Tibial nerve (tissue), 4 donors: ENCODE results near the gene FIG4. TPM values are rescaled to one million over a fixed set of nuclear protein-coding genes. Genes with fewer than 3 reads are reported as not detected.
"Not testable (repeated sequence)": the region's sequence is repeated elsewhere in the genome, so short reads cannot be mapped to it uniquely, and the experiment has no call there.

ENCODE experiments used
- DNase-seq, 2 donors: peaks; one replicate each; pipeline ENCODE4 v3.0.0-alpha.2; 2019; ENCODE audit warnings: low spot score in 2 of 2
- H3K27ac ChIP-seq, 4 donors: fragments of 200-600 bp; sonication (generic) in 3 of 4; one replicate each; pipeline ENCODE4 v1.5.1; 2017 to 2019; ENCODE audit warnings: mild to moderate bottlenecking in 1 of 4
- H3K27me3 ChIP-seq, 2 donors: fragments of 200-600 bp; sonication (generic) in 1 of 2; one replicate each; pipeline versions ENCODE4 v1.5.1 to v1.6.0; 2017 to 2019
- H3K36me3 ChIP-seq, 3 donors: fragments of 200-600 bp; sonication (generic); one replicate each; pipeline ENCODE4 v1.5.1; 2018 to 2019
- H3K4me1 ChIP-seq, 4 donors: fragments of 200-600 bp; sonication (generic) in 3 of 4; one replicate each; pipeline ENCODE4 v1.5.1; 2017 to 2019
- H3K4me3 ChIP-seq, 4 donors: fragments of 200-600 bp; sonication (generic) in 3 of 4; one replicate each; pipeline ENCODE4 v1.5.1; 2017 to 2019; ENCODE audit warnings: mild to moderate bottlenecking in 1 of 4, moderate library complexity in 1 of 4
- H3K9me3 ChIP-seq, 4 donors: fragments of 200-600 bp; sonication (generic) in 3 of 4; one replicate each; pipeline ENCODE4 v1.5.1; 2017 to 2019
- CTCF ChIP-seq, 5 experiments: fragments of 200-600 bp in 3 of 5; fragments of 450-650 bp in 2 of 5; sonication (generic) in 3 of 5; IDR thresholded peaks; one replicate each; pipeline ENCODE4 v1.5.1; 2016 to 2019; ENCODE audit warnings: antibody characterized with exemption in 5 of 5, mild to moderate bottlenecking in 3 of 5, moderate library complexity in 2 of 5
- EP300 ChIP-seq, 2 donors: sonication (generic); formaldehyde crosslinking; IDR thresholded peaks; one replicate each; pipeline ENCODE4 v1.6.1; 2017; ENCODE audit warnings: antibody characterized with exemption in 2 of 2, mild to moderate bottlenecking in 1 of 2
- POLR2A ChIP-seq, 2 donors: fragments of 450-650 bp; IDR thresholded peaks; one replicate each; pipeline ENCODE4 v1.6.1; 2017; ENCODE audit warnings: antibody characterized with exemption in 2 of 2, mild to moderate bottlenecking in 2 of 2, moderate library complexity in 2 of 2
- WGBS, 2 donors: methylation state at CpG; one replicate each; pipeline ENCODE4 v1.1.5; 2018; 5-methylcytosine and 5-hydroxymethylcytosine counted together
- total RNA-seq, 4 donors: library from RNA; depleted of rRNA; stranded (reverse); fragments of >200 nt; gene quantifications; one replicate each; pipeline ENCODE4 v1.1.0, GENCODE V29; 2016

FIG4 gene
- total RNA-seq, 4 donors from 2014 or later = 11.4 to 42.9 (median 21.6) TPM

GRCh38 chr6:109672839-109673238 lies 18.3 kb upstream of the FIG4 start:
- TF ChIP-seq POLR2A (IDR thresholded peaks at IDR 0.05) (no peak), EP300 (IDR thresholded peaks at IDR 0.05) (no peak), CTCF (IDR thresholded peaks at IDR 0.05) (no peak)
- H3K27me3 ChIP-seq = no peaks in the 10 kb centered on the region
- H3K4me3 ChIP-seq = no peak overlapping the region

GRCh38 chr6:109676724-109677123 lies 14.4 kb upstream of the FIG4 start:
- Histone ChIP-seq H3K27me3 (no peaks in the 10 kb centered on the region), H3K9me3 (no peaks in the 10 kb centered on the region), H3K36me3 (peaks cover 0 to 20% (median 0%) of the 10 kb centered on the region in 3 donors), H3K27ac (no peak overlapping the region), H3K4me3 (no peak overlapping the region), H3K4me1 (no peaks in the 10 kb centered on the region)
- no peak for TF ChIP-seq POLR2A (IDR thresholded peaks at IDR 0.05)
- TF ChIP-seq CTCF (IDR thresholded peaks at IDR 0.05) = no peak
- TF ChIP-seq EP300 (IDR thresholded peaks at IDR 0.05) = no peak
- 94 to 98% methylated on average over 1 of the region's 1 CpG for WGBS, 2 donors
- DNase-seq = no peak

More at GRCh38 chr6:109672839-109673238, 18.3 kb upstream of the FIG4 start:
- Histone ChIP-seq H3K27ac (no peak overlapping the region), H3K9me3 (no peaks in the 10 kb centered on the region), H3K36me3 (peaks cover 0 to 42% (median 0%) of the 10 kb centered on the region in 3 donors), H3K4me1 (no peaks in the 10 kb centered on the region)
- no peak for DNase-seq

GRCh38 chr6:109678240-109678639 lies 12.9 kb upstream of the FIG4 start:
- TF ChIP-seq CTCF (IDR thresholded peaks at IDR 0.05) (no peak), POLR2A (IDR thresholded peaks at IDR 0.05) (no peak), EP300 (IDR thresholded peaks at IDR 0.05) (no peak)
- H3K27me3 ChIP-seq = no peaks in the 10 kb centered on the region
- no peaks in the 10 kb centered on the region for H3K9me3 ChIP-seq
- no peak overlapping the region for H3K27ac ChIP-seq
- 71 to 76% methylated on average over 4 of the region's 4 CpGs for WGBS, 2 donors
- no peak for DNase-seq
- H3K4me1 ChIP-seq = no peaks in the 10 kb centered on the region
- H3K4me3 ChIP-seq = no peak overlapping the region
- peaks cover 0 to 9% (median 0%) of the 10 kb centered on the region in 3 donors for H3K36me3 ChIP-seq

GRCh38 chr6:109678661-109679505 lies 12.2 kb upstream of the FIG4 start:
- H3K4me3 ChIP-seq, H3K9me3 ChIP-seq, H3K27ac ChIP-seq, DNase-seq, H3K27me3 ChIP-seq, H3K36me3 ChIP-seq, H3K4me1 ChIP-seq: not testable (repeated sequence)
- 73 to 82% methylated on average over 15 of the region's 15 CpGs for WGBS, 2 donors

- Histone ChIP-seq H3K27ac (no peak overlapping the region), H3K4me3 (no peak overlapping the region), H3K36me3 (no peaks in the 10 kb centered on the region), H3K9me3 (no peaks in the 10 kb centered on the region), H3K4me1 (peaks cover 0 to 16% (median 2%) of the 10 kb centered on the region in 4 donors), H3K27me3 (no peaks in the 10 kb centered on the region)
- WGBS, 2 donors = 92 to 100% methylated on average over 1 of the region's 1 CpG
- no peak for DNase-seq
- TF ChIP-seq CTCF (IDR thresholded peaks at IDR 0.05) (no peak), EP300 (IDR thresholded peaks at IDR 0.05) (no peak), POLR2A (IDR thresholded peaks at IDR 0.05) (no peak)
These were observed 4.4 kb upstream of the FIG4 start for GRCh38 chr6:109686566-109687265.
